ENCODE data around the gene ZBTB20.
A peak's percentile ranks its signal among the peaks of the same experiment; 100 is the strongest.
"Not testable (repeated sequence)": the region's sequence is repeated elsewhere in the genome, so short reads cannot be mapped to it uniquely, and the experiment has no call there.

Gene ZBTB20

GRCh38 chr3:115146418-115147328 is at the start of gene ZBTB20:
TSS of gene ZBTB20 (minus strand) at chr3:115147288.
- DNase-seq = peak; percentile 63 to 84 (median 68)

GRCh38 chr3:115194476-115194875 is 47.4 kb upstream of the ZBTB20 start:
- DNase-seq = no peak

- DNase-seq = no peak
These were observed 43.7 kb upstream of the ZBTB20 start for GRCh38 chr3:115190747-115191146.

- DNase-seq = peak in 2 of 3 donors; percentile 3 to 5
These were observed 40.2 kb upstream of the ZBTB20 start for GRCh38 chr3:115187149-115187757.

- no peak for DNase-seq
These were observed 39.5 kb upstream of the ZBTB20 start for GRCh38 chr3:115186351-115187148.

GRCh38 chr3:115184859-115185572 is 37.9 kb upstream of the ZBTB20 start:
- DNase-seq = not testable (repeated sequence)

GRCh38 chr3:115178930-115179329 is 31.8 kb upstream of the ZBTB20 start:
- DNase-seq = not testable (repeated sequence)

- DNase-seq = peak in 2 of 3 donors; percentile 36 to 39
These were observed 22.7 kb upstream of the ZBTB20 start for GRCh38 chr3:115169808-115170207.

- no peak for DNase-seq
These were observed 18.6 kb upstream of the ZBTB20 start for GRCh38 chr3:115165701-115166100.

- peak in 1 of 3 donors; percentile 9 for DNase-seq
These were observed 18.2 kb upstream of the ZBTB20 start for GRCh38 chr3:115165266-115165665.

- DNase-seq = peak in 1 of 3 donors; percentile 12
These were observed 17.5 kb upstream of the ZBTB20 start for GRCh38 chr3:115164374-115165221.

GRCh38 chr3:115162759-115163158 is 15.7 kb upstream of the ZBTB20 start:
- peak in 1 of 3 donors; percentile 3 for DNase-seq

GRCh38 chr3:115161866-115162265 is 14.8 kb upstream of the ZBTB20 start:
- DNase-seq = peak; percentile 3 to 20 (median 5)

- DNase-seq = peak in 1 of 3 donors; percentile 13
These were observed 14.2 kb upstream of the ZBTB20 start for GRCh38 chr3:115161168-115161834.

GRCh38 chr3:115160295-115160694 is 13.2 kb upstream of the ZBTB20 start:
- DNase-seq = peak in 1 of 3 donors; percentile 16

GRCh38 chr3:115156046-115156654 is 9.1 kb upstream of the ZBTB20 start:
- DNase-seq = peak in 1 of 3 donors; percentile 8

- no peak for DNase-seq
These were observed 7.5 kb upstream of the ZBTB20 start for GRCh38 chr3:115154611-115155010.

- no peak for DNase-seq
These were observed 4.8 kb upstream of the ZBTB20 start for GRCh38 chr3:115151921-115152320.

GRCh38 chr3:115148142-115148790 is 1.2 kb upstream of the ZBTB20 start:
- no peak for DNase-seq

All from suppressor macrophage treated with lipopolysaccharide for 1 hour (primary cell).